CD4-positive, alpha-beta T cell (primary cell): ENCODE measurements around the gene SOD3. TPM values are rescaled to one million over a fixed set of nuclear protein-coding genes. Genes with fewer than 3 reads are reported as not detected.

Experiments
- ATAC-seq: fragments of 200-7000 bp; cut with Tn5 transposase; one replicate; pipeline ENCODE4 v1.10.0; 2022; ENCODE audit warnings: mild to moderate bottlenecking; ENCODE audit not compliant: poor library complexity
- CTCF ChIA-PET: fragments of 350-600 bp; sonication (Branson Sonifier 250); formaldehyde crosslinking; loops from one replicate; lab custom pipeline; 2021; ENCODE audit warnings: antibody characterized with exemption, inconsistent platforms; lab: Charles Lee
- POLR2A ChIA-PET: fragments of 350-600 bp; sonication (Branson Sonifier 250); formaldehyde crosslinking; loops from one replicate; lab custom pipeline; 2021; ENCODE audit warnings: antibody characterized with exemption, inconsistent platforms; lab: Charles Lee
- DNase-seq, 14 experiments: peaks; one replicate each; pipeline ENCODE4 v3.0.0-alpha.2; 2013 to 2020; ENCODE audit warnings: mixed read lengths in 2 of 14
- H3K27ac ChIP-seq, 2 donors: one replicate each; pipeline versions ENCODE4 v1.5.1 to v1.7.0; 2013; ENCODE audit warnings: low read length in 2 of 2, low read depth in 1 of 2, mild to moderate bottlenecking in 1 of 2
- H3K27me3 ChIP-seq, 2 experiments: 1 replicate in 1 of 2; 2 replicates in 1 of 2; pipeline versions ENCODE4 v1.6.1 to v1.7.0; 2013; ENCODE audit warnings: low read length in 2 of 2, control low read depth in 1 of 2, mild to moderate bottlenecking in 1 of 2, moderate library complexity in 1 of 2; ENCODE audit not compliant: insufficient read depth in 2 of 2, control insufficient read depth in 1 of 2
- H3K36me3 ChIP-seq: one replicate; pipeline ENCODE4 v1.6.1; 2013; ENCODE audit warnings: low read length, control low read depth; ENCODE audit not compliant: insufficient read depth
- H3K4me1 ChIP-seq: one replicate; pipeline ENCODE4 v1.6.1; 2013; ENCODE audit warnings: low read length, control low read depth; ENCODE audit not compliant: insufficient read depth
- H3K4me3 ChIP-seq: one replicate; pipeline ENCODE4 v1.5.1; 2013; ENCODE audit warnings: mild to moderate bottlenecking, low read length, moderate library complexity
- H3K9me3 ChIP-seq, 2 experiments: 1 replicate in 1 of 2; 2 replicates in 1 of 2; pipeline versions ENCODE4 v1.6.1 to v1.7.0; 2013; ENCODE audit warnings: low read length in 2 of 2, mild to moderate bottlenecking in 2 of 2, control low read depth in 1 of 2, moderate library complexity in 1 of 2; ENCODE audit not compliant: control insufficient read depth in 1 of 2, insufficient read depth in 1 of 2
- H3K27ac Mint-ChIP-seq: one replicate; pipeline ENCODE4 v1.8.0; 2020; ENCODE audit warnings: mixed read lengths
- H3K27me3 Mint-ChIP-seq: one replicate; pipeline ENCODE4 v1.8.0; 2021; ENCODE audit warnings: mixed read lengths
- H3K36me3 Mint-ChIP-seq: one replicate; pipeline ENCODE4 v1.8.0; 2021; ENCODE audit warnings: low read depth, mixed read lengths
- H3K4me1 Mint-ChIP-seq: one replicate; pipeline ENCODE4 v1.8.0; 2021; ENCODE audit warnings: low read depth, mixed read lengths
- H3K4me3 Mint-ChIP-seq: one replicate; pipeline ENCODE4 v1.8.0; 2020; ENCODE audit warnings: mild to moderate bottlenecking, mixed read lengths
- H3K9me3 Mint-ChIP-seq: one replicate; pipeline ENCODE4 v1.8.0; 2020; ENCODE audit warnings: mixed read lengths
- intact Hi-C, 2 experiments: fragments of 100-400 bp; cut with DNase I in 1 of 2; cut with micrococcal nuclease in 1 of 2; formaldehyde crosslinking; loops; one replicate each; pipeline versions ENCODE4 v1.15.1 to v1.9.0; 2023 to 2025; cut with DNase I, micrococcal nuclease
- total RNA-seq, 174 experiments: library from RNA in 2 of 174; stranded (reverse) in 2 of 174; gene quantifications; one replicate each; pipeline ENCODE4 v1.2.3 and lab custom pipeline; 2021 to 2026
- TF ChIP-seq, protein P1 (sequence below): fragments of 200-600 bp; IDR thresholded peaks from one replicate; pipeline ENCODE4 v1.8.0; 2022; ENCODE audit warnings: antibody characterized with exemption, mild to moderate bottlenecking

SOD3 gene
- total RNA-seq, 2 experiments from 2014 or later = not detected

DNA sequence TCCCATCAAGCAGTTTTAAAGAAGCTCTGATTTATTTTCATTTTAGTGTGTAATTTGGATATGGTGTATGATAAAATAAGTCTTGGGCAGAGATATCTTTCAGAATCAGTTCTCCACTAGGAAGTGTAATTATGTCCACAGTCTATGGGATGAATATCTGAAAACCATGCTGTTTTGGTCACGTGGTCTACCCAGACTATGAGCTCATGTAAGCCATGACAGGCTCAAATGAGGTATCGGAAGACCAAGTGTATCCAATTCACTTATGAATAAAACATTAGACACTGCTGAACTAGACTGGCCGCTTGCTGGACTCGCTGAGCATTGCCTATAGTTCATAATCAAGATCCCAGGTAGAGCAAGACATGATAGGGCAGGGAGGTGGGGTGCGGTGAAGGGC, 50.5 kb downstream of the SOD3 start:
- no peak for DNase-seq
- no peaks in the 10 kb centered on the region for H3K36me3 Mint-ChIP-seq
- peaks cover 4% of the 10 kb centered on the region for H3K27me3 Mint-ChIP-seq
- H3K4me1 Mint-ChIP-seq = no peaks in the 10 kb centered on the region
- ATAC-seq = no peak
- Histone ChIP-seq H3K27me3 (no peaks in the 10 kb centered on the region), H3K36me3 (no peaks in the 10 kb centered on the region), H3K4me3 (no peak overlapping the region), H3K27ac (no peak overlapping the region), H3K4me1 (no peaks in the 10 kb centered on the region), H3K9me3 (peaks cover 0 to 4% of the 10 kb centered on the region in 2 experiments)
- no peak overlapping the region for H3K4me3 Mint-ChIP-seq
- ChIA-PET CTCF (no interaction called here), POLR2A (no interaction called here)
- H3K27ac Mint-ChIP-seq = no peak overlapping the region
- H3K9me3 Mint-ChIP-seq = no peaks in the 10 kb centered on the region
- intact Hi-C loops = no loop called here
- TF ChIP-seq, protein P1, sequence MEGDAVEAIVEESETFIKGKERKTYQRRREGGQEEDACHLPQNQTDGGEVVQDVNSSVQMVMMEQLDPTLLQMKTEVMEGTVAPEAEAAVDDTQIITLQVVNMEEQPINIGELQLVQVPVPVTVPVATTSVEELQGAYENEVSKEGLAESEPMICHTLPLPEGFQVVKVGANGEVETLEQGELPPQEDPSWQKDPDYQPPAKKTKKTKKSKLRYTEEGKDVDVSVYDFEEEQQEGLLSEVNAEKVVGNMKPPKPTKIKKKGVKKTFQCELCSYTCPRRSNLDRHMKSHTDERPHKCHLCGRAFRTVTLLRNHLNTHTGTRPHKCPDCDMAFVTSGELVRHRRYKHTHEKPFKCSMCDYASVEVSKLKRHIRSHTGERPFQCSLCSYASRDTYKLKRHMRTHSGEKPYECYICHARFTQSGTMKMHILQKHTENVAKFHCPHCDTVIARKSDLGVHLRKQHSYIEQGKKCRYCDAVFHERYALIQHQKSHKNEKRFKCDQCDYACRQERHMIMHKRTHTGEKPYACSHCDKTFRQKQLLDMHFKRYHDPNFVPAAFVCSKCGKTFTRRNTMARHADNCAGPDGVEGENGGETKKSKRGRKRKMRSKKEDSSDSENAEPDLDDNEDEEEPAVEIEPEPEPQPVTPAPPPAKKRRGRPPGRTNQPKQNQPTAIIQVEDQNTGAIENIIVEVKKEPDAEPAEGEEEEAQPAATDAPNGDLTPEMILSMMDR = no peak

DNA sequence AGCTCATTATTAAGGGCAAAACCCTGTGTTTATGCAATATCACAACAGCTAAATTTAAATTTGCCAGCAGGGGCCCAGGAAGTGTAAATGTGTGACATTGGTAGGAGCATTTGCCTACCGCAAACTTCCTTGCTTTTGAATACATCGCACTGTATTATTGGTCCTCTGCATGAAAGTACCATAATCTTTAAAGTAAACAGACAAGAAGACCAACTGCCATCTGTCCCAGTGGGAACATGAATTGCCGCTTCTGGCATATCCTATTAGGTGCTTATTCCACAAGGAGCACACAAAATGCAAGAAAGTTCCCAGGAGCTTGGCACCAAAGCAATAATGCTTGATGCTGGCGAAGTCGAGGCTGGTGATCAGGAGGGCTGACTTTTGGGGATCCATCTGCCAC, 51.3 kb downstream of the SOD3 start:
- intact Hi-C loops = no loop called here
- DNase-seq = no peak
- H3K9me3 Mint-ChIP-seq = no peaks in the 10 kb centered on the region
- no peaks in the 10 kb centered on the region for H3K27me3 ChIP-seq
- ChIA-PET POLR2A (no interaction called here), CTCF (no interaction called here)
- H3K4me3 Mint-ChIP-seq = no peak overlapping the region
- H3K27me3 Mint-ChIP-seq = peaks cover 4% of the 10 kb centered on the region
- no peak overlapping the region for H3K4me3 ChIP-seq
- TF ChIP-seq, protein P1 = no peak
- ATAC-seq = no peak
- H3K36me3 ChIP-seq = no peaks in the 10 kb centered on the region
- no peak overlapping the region for H3K27ac Mint-ChIP-seq
- no peak overlapping the region for H3K27ac ChIP-seq
- no peaks in the 10 kb centered on the region for H3K4me1 Mint-ChIP-seq
- peaks cover 0 to 4% of the 10 kb centered on the region in 2 experiments for H3K9me3 ChIP-seq
- H3K36me3 Mint-ChIP-seq = no peaks in the 10 kb centered on the region
- H3K4me1 ChIP-seq = no peaks in the 10 kb centered on the region

DNA sequence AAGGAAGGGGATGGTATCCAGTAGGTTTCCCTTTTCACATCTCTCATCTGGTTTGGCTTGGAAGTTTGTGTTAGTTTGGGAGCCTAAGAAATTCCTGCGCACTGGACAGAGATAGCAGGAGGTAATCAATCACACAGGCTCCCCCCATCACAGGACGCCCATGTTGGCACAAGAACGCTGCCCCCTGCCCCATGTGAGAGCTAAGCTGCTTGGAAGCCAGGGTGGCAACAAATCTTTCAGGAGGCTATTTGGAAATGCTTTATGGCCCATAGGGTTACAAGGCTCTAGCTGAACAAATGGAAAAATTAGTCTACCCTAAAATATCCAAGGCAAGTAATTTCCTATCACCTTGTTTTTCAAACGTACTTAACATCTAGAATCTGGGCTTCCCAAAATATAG, 54.0 kb downstream of the SOD3 start:
- Histone ChIP-seq H3K36me3 (no peaks in the 10 kb centered on the region), H3K9me3 (no peaks in the 10 kb centered on the region), H3K4me1 (no peaks in the 10 kb centered on the region), H3K27ac (no peak overlapping the region), H3K27me3 (no peaks in the 10 kb centered on the region), H3K4me3 (no peak overlapping the region)
- ChIA-PET CTCF (no interaction called here), POLR2A (no interaction called here)
- DNase-seq = no peak
- Mint-ChIP-seq H3K4me1 (no peaks in the 10 kb centered on the region), H3K27me3 (peaks cover 4% of the 10 kb centered on the region), H3K9me3 (no peaks in the 10 kb centered on the region), H3K27ac (no peak overlapping the region), H3K4me3 (no peak overlapping the region), H3K36me3 (no peaks in the 10 kb centered on the region)
- ATAC-seq = no peak
- TF ChIP-seq, protein P1 = no peak
- intact Hi-C loops = no loop called here
